CD8-positive, alpha-beta memory T cell (primary cell): ENCODE measurements around the gene MCC. TPM values are rescaled to one million over a fixed set of nuclear protein-coding genes. Genes with fewer than 3 reads are reported as not detected.
A peak's percentile ranks its signal among the peaks of the same experiment; 100 is the strongest.

Experiments used
- CTCF ChIA-PET: fragments of 350-600 bp; sonication (Branson Sonifier 250); formaldehyde crosslinking; loops from one replicate; lab custom pipeline; 2021; ENCODE audit warnings: antibody characterized with exemption; lab: Charles Lee
- POLR2A ChIA-PET: fragments of 350-600 bp; sonication (Branson Sonifier 250); formaldehyde crosslinking; loops from one replicate; lab custom pipeline; 2021; ENCODE audit warnings: antibody characterized with exemption; lab: Charles Lee
- DNase-seq, 5 donors: peaks; one replicate each; pipeline versions ENCODE4 v3.0.0 to v3.0.0-alpha.2; 2020 to 2022; ENCODE audit warnings: mixed read lengths in 1 of 5
- H3K27ac ChIP-seq: one replicate; pipeline ENCODE4 v1.7.0; 2013; ENCODE audit warnings: low read depth, mild to moderate bottlenecking, low read length, moderate library complexity
- H3K27me3 ChIP-seq: 2 replicates; pipeline ENCODE4 v1.7.0; 2013; ENCODE audit warnings: low read length, mild to moderate bottlenecking; ENCODE audit not compliant: insufficient read depth, poor library complexity, severe bottlenecking
- H3K36me3 ChIP-seq: 2 replicates; pipeline ENCODE4 v1.7.0; 2013; ENCODE audit warnings: mild to moderate bottlenecking, low read length, moderate library complexity; ENCODE audit not compliant: insufficient read depth
- H3K4me1 ChIP-seq: 2 replicates; pipeline ENCODE4 v1.7.0; 2013; ENCODE audit warnings: mild to moderate bottlenecking, low read length, moderate library complexity; ENCODE audit not compliant: insufficient read depth
- H3K4me3 ChIP-seq: 2 replicates; pipeline ENCODE4 v1.7.0; 2013; ENCODE audit warnings: mild to moderate bottlenecking, low read length
- H3K9me3 ChIP-seq: 2 replicates; pipeline ENCODE4 v1.7.0; 2013; ENCODE audit warnings: mild to moderate bottlenecking, low read length
- H3K27ac Mint-ChIP-seq, 8 donors: one replicate each; pipeline ENCODE4 v1.8.0; 2020 to 2021; ENCODE audit warnings: mixed read lengths in 8 of 8, mild to moderate bottlenecking in 6 of 8, inconsistent platforms in 3 of 8, moderate library complexity in 3 of 8
- H3K27me3 Mint-ChIP-seq, 2 donors: one replicate each; pipeline ENCODE4 v1.8.0; 2020 to 2021; ENCODE audit warnings: mixed read lengths in 2 of 2, mild to moderate bottlenecking in 1 of 2, moderate library complexity in 1 of 2
- H3K36me3 Mint-ChIP-seq, 3 donors: one replicate each; pipeline ENCODE4 v1.8.0; 2020 to 2021; ENCODE audit warnings: mixed read lengths in 3 of 3, inconsistent platforms in 1 of 3, mild to moderate bottlenecking in 1 of 3
- H3K4me1 Mint-ChIP-seq, 3 donors: one replicate each; pipeline ENCODE4 v1.8.0; 2020 to 2021; ENCODE audit warnings: mixed read lengths in 3 of 3, inconsistent platforms in 1 of 3, mild to moderate bottlenecking in 1 of 3
- H3K4me3 Mint-ChIP-seq, 7 donors: one replicate each; pipeline ENCODE4 v1.8.0; 2020 to 2021; ENCODE audit warnings: mixed read lengths in 7 of 7, mild to moderate bottlenecking in 6 of 7, moderate library complexity in 4 of 7, inconsistent platforms in 2 of 7
- H3K9me3 Mint-ChIP-seq, 5 donors: one replicate each; pipeline ENCODE4 v1.8.0; 2020 to 2022; ENCODE audit warnings: mixed read lengths in 5 of 5, mild to moderate bottlenecking in 3 of 5, moderate library complexity in 2 of 5, inconsistent platforms in 1 of 5
- polyA plus RNA-seq: library from polyadenylated mRNA; unstranded; fragments of 300-500 nt; fragmentation: Illumina TruSeq; gene quantifications from one replicate; pipeline ENCODE4 v1.2.3, GENCODE V29; 2021
- total RNA-seq, 2 experiments: library from RNA; stranded (reverse); gene quantifications; one replicate each; pipeline ENCODE4 v1.2.3, GENCODE V29; 2021

MCC gene
- total and polyA plus RNA-seq, 3 experiments from 2014 or later: 4.2 to 5.4 (median 4.9) TPM

DNA sequence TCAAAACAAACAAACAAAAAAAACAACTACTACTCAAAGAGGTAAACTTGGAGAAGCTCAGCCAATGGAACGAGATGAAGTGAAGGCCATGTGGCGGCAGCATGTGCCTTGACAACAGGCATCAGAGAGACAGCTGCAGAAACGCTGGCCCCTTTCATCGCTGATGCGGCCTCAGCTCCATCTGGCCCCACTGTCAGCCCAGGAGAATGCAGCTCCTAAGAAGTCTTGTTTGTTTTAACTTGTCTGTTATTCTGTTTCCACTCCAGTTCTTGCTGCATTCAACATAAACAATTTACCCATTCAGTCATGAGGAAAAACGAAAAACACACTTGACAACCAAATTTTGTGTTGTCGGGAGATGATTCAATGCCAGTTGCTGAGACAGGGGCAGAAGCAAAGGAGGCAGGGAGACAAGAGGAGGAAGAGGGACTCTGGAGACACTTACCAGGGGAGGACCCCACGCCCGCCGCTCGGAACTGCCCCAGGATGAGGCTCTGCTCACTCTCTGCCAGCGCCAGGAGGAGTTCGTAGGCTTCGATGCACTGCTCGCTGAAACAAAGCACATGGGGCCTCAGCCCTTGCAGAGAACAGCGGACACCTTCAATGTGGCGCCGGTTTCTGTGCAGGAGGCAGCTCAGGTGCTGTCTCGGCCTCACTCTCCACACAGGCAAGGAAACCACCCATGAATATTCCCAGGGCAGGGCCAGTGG, 420.5 kb downstream of the MCC start:
- CTCF ChIA-PET: no interaction called here
- H3K4me1 Mint-ChIP-seq: peaks cover 9 to 20% (median 18%) of the 10 kb centered on the region in 3 donors
- H3K27me3 ChIP-seq: no peaks in the 10 kb centered on the region
- H3K4me3 ChIP-seq: no peak overlapping the region
- POLR2A ChIA-PET: no interaction called here
- no peak overlapping the region for H3K27ac Mint-ChIP-seq
- DNase-seq: no peak
- no peaks in the 10 kb centered on the region for H3K9me3 Mint-ChIP-seq
- peaks cover 4 to 12% (median 10%) of the 10 kb centered on the region in 3 donors for H3K36me3 Mint-ChIP-seq
- H3K27me3 Mint-ChIP-seq: peaks cover 0 to 1% of the 10 kb centered on the region in 2 donors
- H3K4me3 Mint-ChIP-seq: no peak overlapping the region
- H3K4me1 ChIP-seq: peaks cover 5% of the 10 kb centered on the region
- no peak overlapping the region for H3K27ac ChIP-seq
- H3K36me3 ChIP-seq: no peaks in the 10 kb centered on the region
- H3K9me3 ChIP-seq: no peaks in the 10 kb centered on the region

DNA sequence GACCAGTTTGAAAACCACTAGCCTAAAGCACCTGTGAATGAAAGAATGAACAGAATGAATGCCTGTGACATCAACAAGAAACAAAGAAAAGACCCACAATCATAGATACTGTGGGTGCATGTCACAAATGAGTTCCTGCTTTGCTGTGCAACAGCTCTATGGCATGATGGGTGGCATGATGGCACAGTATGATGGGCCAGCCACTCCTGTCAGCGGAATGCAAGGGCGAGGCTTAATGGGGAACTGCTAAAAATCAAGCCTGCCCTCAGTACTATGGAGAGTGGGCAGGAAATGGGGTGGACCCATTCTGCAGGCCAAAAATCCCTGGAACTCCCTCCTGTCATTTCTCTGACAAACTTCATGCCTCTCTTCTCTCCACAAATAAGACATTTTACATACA, 422.6 kb downstream of the MCC start:
- Mint-ChIP-seq H3K27me3 (peaks cover 0 to 1% of the 10 kb centered on the region in 2 donors), H3K27ac (no peak overlapping the region), H3K4me1 (peaks cover 17 to 30% (median 26%) of the 10 kb centered on the region in 3 donors), H3K36me3 (peaks cover 4 to 19% (median 12%) of the 10 kb centered on the region in 3 donors), H3K4me3 (no peak overlapping the region), H3K9me3 (no peaks in the 10 kb centered on the region)
- Histone ChIP-seq H3K36me3 (no peaks in the 10 kb centered on the region), H3K9me3 (no peaks in the 10 kb centered on the region), H3K27me3 (no peaks in the 10 kb centered on the region), H3K4me3 (no peak overlapping the region), H3K27ac (no peak overlapping the region), H3K4me1 (peaks cover 15% of the 10 kb centered on the region)
- CTCF ChIA-PET: interaction anchor here (1.0 kb wide), 1 partner anchor 70 kb away, joined by 3 read pairs; no protein-coding TSS in a partner anchor
- POLR2A ChIA-PET: no interaction called here
- DNase-seq: no peak

DNA sequence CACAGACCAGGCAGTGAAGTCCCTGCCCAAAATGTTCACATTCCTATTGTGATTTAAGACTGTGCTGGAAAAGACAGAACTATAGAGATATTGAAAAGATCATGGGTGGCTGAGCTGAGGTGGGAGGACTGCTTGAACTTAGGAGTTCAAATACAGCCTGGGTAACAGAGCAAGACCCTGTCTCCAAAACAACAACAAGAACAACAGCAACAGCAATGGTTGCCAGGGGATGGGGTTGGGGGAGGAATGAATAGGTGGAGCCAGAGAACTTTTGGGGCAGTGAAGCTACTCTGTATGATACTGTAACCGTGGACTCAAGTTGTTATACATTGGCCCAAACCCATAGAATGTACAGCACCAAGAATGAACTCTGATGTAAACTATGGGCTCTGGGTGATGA, 423.4 kb downstream of the MCC start:
- Histone ChIP-seq H3K4me3 (no peak overlapping the region), H3K36me3 (no peaks in the 10 kb centered on the region), H3K27ac (no peak overlapping the region), H3K27me3 (no peaks in the 10 kb centered on the region), H3K9me3 (no peaks in the 10 kb centered on the region), H3K4me1 (peaks cover 15% of the 10 kb centered on the region)
- Mint-ChIP-seq H3K4me1 (peaks cover 17 to 30% (median 26%) of the 10 kb centered on the region in 3 donors), H3K4me3 (no peak overlapping the region), H3K27me3 (peaks cover 0 to 1% of the 10 kb centered on the region in 2 donors), H3K9me3 (no peaks in the 10 kb centered on the region), H3K36me3 (peaks cover 4 to 19% (median 11%) of the 10 kb centered on the region in 3 donors), H3K27ac (no peak overlapping the region)
- CTCF ChIA-PET: no interaction called here
- no peak for DNase-seq
- POLR2A ChIA-PET: no interaction called here

DNA sequence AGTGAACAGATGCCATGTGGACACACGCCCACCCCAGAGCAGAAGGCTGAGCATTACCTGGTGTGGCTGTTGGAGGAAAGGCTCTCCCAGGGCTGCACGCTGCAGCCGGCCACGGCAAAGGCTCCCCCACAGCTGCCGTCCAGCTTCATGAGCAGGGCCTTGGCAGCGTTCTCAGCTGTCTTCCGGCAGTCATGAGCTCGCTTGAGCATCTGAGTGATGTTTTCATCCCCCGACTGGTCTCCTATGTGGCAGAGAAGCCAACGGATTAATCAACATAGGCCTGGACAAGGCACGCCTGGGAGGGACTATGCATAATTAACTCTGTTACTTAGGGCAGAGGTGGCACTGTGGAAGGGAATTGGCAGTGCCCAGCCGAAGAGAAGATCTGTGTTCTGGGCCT, 424.3 kb downstream of the MCC start:
- Histone ChIP-seq H3K4me3 (no peak overlapping the region), H3K27me3 (no peaks in the 10 kb centered on the region), H3K4me1 (peaks cover 15% of the 10 kb centered on the region), H3K27ac (no peak overlapping the region), H3K9me3 (no peaks in the 10 kb centered on the region), H3K36me3 (no peaks in the 10 kb centered on the region)
- Mint-ChIP-seq H3K27ac (peak overlapping the region in 1 of 8 donors; percentile 29), H3K36me3 (peaks cover 4 to 19% (median 13%) of the 10 kb centered on the region in 3 donors), H3K4me1 (peaks cover 17 to 30% (median 29%) of the 10 kb centered on the region in 3 donors), H3K27me3 (peaks cover 0 to 1% of the 10 kb centered on the region in 2 donors), H3K9me3 (no peaks in the 10 kb centered on the region), H3K4me3 (no peak overlapping the region)
- no peak for DNase-seq
- CTCF ChIA-PET: interaction anchor here (1.4 kb wide), 1 partner anchor 10 kb away, joined by 5 read pairs; no protein-coding TSS in a partner anchor
- POLR2A ChIA-PET: no interaction called here

DNA sequence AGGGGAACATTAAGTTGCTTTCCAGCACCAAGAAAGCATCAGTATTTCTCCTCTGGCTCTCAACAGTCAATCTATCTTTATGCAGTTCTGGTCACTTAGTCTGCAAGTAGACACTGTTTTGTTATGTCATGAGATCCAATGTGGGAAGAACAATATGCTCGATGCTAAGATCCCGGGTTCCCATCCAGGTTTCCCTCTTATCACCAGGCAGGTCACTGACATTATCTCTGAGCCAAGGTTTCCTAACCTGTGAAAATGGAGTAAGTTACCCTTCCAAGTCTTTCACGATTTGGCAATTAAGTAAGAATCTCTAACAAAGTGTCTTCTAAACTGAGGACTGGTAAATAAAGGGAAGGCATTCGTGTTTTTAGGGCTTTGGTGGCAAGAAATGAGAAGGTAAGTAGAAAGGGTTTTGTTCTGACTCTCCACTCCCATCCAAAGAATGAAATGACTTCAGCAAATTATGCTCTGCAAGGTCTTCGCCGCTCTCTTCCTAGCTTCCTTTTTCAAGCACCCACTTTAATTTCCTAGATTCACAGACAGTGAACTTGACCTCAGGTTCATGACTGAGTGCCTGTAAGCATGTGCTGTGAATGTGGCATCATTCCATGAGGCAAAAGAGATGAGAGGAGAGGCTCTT, 425.3 kb downstream of the MCC start:
- ChIA-PET CTCF (interaction anchor here (1.4 kb wide), 1 partner anchor 11 kb away, joined by 5 read pairs; no protein-coding TSS in a partner anchor), POLR2A (no interaction called here)
- no peaks in the 10 kb centered on the region for H3K9me3 ChIP-seq
- no peak overlapping the region for H3K4me3 Mint-ChIP-seq
- H3K27me3 ChIP-seq: no peaks in the 10 kb centered on the region
- H3K4me1 ChIP-seq: peaks cover 21% of the 10 kb centered on the region
- H3K36me3 Mint-ChIP-seq: peaks cover 4 to 15% (median 12%) of the 10 kb centered on the region in 3 donors
- DNase-seq: no peak
- peak overlapping the region in 4 of 8 donors; percentile 15 to 70 (median 46) for H3K27ac Mint-ChIP-seq
- no peak overlapping the region for H3K4me3 ChIP-seq
- H3K36me3 ChIP-seq: no peaks in the 10 kb centered on the region
- H3K27ac ChIP-seq: no peak overlapping the region
- H3K27me3 Mint-ChIP-seq: peaks cover 0 to 1% of the 10 kb centered on the region in 2 donors
- H3K4me1 Mint-ChIP-seq: peaks cover 17 to 30% (median 29%) of the 10 kb centered on the region in 3 donors
- no peaks in the 10 kb centered on the region for H3K9me3 Mint-ChIP-seq

DNA sequence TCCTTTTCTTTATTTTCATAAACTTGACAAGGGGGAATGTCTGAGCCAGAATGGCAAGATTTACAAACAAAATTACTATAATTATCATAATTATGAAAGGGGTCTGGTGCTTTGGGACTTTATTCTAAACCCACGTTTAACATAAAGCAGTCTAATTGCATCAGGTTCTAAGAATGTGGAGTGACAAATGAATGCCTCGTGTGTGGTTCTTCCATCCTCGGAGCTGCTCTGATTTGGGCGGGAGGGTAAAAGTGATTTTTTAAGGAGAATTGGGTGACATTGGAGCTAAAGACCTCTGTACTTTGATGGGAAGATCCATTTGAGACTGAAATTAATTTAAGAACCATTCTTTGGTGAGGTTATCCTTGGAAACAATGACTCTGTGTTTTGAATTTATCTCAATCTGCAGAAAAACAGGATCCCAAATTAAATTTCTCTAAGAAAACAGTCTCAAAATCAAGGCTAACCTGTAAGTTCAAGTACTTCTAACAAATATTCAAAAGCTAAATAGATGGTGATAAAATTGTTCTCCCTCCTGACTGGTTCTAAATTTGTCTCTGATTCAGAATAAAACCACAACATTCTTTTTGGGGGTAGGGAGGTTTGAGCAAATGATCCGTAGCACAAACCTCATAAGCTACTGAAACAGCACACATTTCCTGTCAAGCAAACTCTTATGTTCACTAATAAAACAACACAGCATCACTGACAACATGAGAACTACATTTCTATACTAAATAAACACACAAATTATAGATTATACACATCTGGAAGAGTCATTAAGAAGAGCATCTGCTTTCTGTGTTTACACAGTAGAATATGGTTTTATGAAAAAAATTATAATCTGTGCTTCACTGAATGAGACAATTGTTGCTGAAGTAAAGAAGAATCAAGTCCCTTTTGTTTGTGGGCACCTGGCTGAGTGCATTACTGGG, 426.1 kb downstream of the MCC start:
- H3K27me3 ChIP-seq: no peaks in the 10 kb centered on the region
- H3K27ac ChIP-seq: no peak overlapping the region
- Mint-ChIP-seq H3K27ac (peak overlapping the region in 4 of 8 donors; percentile 3 to 73 (median 64)), H3K27me3 (no peaks in the 10 kb centered on the region), H3K9me3 (no peaks in the 10 kb centered on the region), H3K4me3 (peak overlapping the region in 1 of 7 donors; percentile 4), H3K36me3 (peaks cover 2 to 15% (median 11%) of the 10 kb centered on the region in 3 donors), H3K4me1 (peaks cover 17 to 30% (median 29%) of the 10 kb centered on the region in 3 donors)
- ChIA-PET CTCF (interaction anchor here (1.2 kb wide), 1 partner anchor 14 kb away, joined by 3 read pairs; no protein-coding TSS in a partner anchor), POLR2A (no interaction called here)
- no peaks in the 10 kb centered on the region for H3K36me3 ChIP-seq
- no peak overlapping the region for H3K4me3 ChIP-seq
- peaks cover 21% of the 10 kb centered on the region for H3K4me1 ChIP-seq
- H3K9me3 ChIP-seq: no peaks in the 10 kb centered on the region
- DNase-seq: no peak

DNA sequence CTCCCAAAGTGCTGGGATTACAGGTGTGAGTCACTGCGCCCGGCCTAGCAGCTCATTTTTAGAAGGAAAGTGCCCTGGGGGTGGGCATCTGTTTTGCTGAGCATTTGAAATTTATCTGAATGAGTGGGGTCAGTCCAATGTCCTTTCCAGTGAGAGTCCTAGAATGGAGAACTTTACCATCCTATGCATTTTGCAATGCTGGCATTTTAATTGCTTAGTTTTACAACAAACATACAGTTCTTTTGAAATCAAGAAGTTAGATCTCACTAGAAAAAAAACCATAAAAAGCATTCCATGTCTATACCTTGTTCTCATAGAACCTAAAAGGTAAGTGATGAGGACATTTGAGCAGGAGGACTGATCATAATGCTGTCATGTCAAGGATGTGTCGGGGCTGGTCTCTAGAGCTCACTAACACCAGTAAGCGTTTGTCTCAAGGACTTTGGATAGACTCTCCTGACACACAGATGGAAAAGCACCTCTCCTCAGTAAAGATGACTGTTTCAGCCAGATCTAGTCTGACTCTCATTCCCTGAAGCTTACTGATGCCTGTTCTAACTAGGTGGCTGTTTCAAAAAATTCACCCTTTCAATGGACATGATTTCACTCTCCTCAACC, 427.7 kb downstream of the MCC start:
- CTCF ChIA-PET: interaction anchor here (1.2 kb wide), 1 partner anchor 16 kb away, joined by 3 read pairs; no protein-coding TSS in a partner anchor
- H3K27ac Mint-ChIP-seq: peak overlapping the region in 1 of 8 donors; percentile 48

More for the DNA sequence above, 427.7 kb downstream of the MCC start:
- H3K4me3 ChIP-seq: no peak overlapping the region
- no peak overlapping the region for H3K4me3 Mint-ChIP-seq
- H3K4me1 ChIP-seq: peaks cover 21% of the 10 kb centered on the region
- H3K27ac ChIP-seq: no peak overlapping the region
- no peaks in the 10 kb centered on the region for H3K9me3 Mint-ChIP-seq
- H3K27me3 Mint-ChIP-seq: no peaks in the 10 kb centered on the region
- peaks cover 2 to 15% (median 7%) of the 10 kb centered on the region in 3 donors for H3K36me3 Mint-ChIP-seq
- POLR2A ChIA-PET: no interaction called here
- DNase-seq: no peak
- peaks cover 17 to 30% (median 29%) of the 10 kb centered on the region in 3 donors for H3K4me1 Mint-ChIP-seq
- no peaks in the 10 kb centered on the region for H3K9me3 ChIP-seq
- H3K27me3 ChIP-seq: no peaks in the 10 kb centered on the region
- no peaks in the 10 kb centered on the region for H3K36me3 ChIP-seq
